ENCODE data around the gene MAPRE2. TPM values are rescaled to one million over a fixed set of nuclear protein-coding genes. Genes with fewer than 3 reads are reported as not detected.
A peak's percentile ranks its signal among the peaks of the same experiment; 100 is the strongest.

MAPRE2 gene
- total and polyA plus RNA-seq, 8 donors: 4.8 to 18.2 (median 10.6) TPM

DNA sequence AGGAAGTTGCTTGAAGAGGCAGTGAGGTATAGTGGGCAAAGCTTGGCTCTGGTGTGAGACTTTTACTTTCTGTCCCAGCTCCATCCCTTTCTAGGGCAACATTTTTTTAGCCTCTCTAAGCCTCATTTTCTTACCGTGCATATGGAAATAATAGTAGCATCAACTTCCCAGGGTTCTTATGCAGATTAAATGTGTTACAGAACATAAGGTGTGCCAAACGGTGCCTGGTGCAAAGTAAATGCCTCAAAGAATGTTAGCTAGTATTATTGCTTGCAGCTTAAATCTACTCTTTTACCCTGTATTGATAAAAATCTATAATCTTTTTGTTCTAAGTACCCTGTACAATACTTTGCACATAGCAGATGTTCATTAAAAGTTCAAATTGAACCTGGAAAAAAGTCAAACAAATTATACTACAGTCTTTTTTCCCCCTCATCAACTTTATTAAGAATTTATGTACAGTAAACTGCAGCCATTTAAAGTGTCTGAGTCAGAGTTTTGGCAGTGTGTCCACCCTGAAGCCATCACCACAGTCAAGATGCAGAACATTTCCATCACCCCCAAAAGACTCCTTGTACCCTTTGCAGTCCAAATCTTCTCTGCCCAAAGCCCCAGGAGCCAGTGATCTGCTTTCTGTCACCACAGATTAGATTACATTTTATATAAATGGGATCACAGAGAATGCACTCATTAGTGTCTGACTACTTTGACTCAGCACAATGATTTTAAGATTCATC lies 10.6 kb downstream of the MAPRE2 start:
- WGBS, 2 donors: 89 to 93% methylated on average over 2 of the region's 2 CpGs
- Histone ChIP-seq H3K4me1 (peaks cover 0 to 6% (median 5%) of the 10 kb centered on the region in 3 donors), H3K27ac (no peak overlapping the region), H3K27me3 (no peaks in the 10 kb centered on the region), H3K36me3 (no peaks in the 10 kb centered on the region), H3K4me3 (no peak overlapping the region), H3K9me3 (no peaks in the 10 kb centered on the region)
- TF ChIP-seq, protein P1, sequence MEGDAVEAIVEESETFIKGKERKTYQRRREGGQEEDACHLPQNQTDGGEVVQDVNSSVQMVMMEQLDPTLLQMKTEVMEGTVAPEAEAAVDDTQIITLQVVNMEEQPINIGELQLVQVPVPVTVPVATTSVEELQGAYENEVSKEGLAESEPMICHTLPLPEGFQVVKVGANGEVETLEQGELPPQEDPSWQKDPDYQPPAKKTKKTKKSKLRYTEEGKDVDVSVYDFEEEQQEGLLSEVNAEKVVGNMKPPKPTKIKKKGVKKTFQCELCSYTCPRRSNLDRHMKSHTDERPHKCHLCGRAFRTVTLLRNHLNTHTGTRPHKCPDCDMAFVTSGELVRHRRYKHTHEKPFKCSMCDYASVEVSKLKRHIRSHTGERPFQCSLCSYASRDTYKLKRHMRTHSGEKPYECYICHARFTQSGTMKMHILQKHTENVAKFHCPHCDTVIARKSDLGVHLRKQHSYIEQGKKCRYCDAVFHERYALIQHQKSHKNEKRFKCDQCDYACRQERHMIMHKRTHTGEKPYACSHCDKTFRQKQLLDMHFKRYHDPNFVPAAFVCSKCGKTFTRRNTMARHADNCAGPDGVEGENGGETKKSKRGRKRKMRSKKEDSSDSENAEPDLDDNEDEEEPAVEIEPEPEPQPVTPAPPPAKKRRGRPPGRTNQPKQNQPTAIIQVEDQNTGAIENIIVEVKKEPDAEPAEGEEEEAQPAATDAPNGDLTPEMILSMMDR (IDR thresholded peaks at IDR 0.05): no peak
- ATAC-seq (no peak), DNase-seq (no peak), FAIRE-seq (no peak)
- intact Hi-C loops (cut with DNase I): no loop called here

DNA sequence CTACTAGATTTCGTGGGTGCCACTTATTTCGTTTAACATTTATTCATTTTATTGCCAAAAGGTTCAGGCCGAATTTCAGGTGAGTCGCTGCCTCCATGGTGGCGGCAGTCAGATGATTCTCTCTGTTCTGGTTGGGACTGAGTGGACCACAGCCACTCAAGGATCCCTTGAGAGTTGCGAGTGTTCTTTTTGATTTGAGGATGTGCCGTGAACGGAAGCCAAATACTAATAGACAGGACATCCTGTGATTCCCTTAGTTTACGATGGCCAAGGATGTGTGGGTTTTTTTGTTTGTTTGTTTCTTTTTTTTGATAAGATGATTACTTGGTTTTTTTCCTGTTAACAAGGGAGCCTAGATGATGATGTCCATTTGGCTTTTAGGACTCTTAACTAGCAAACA lies 13.2 kb downstream of the MAPRE2 start:
- H3K4me3 ChIP-seq: peak overlapping the region in 1 of 4 donors; percentile 5
- TF ChIP-seq, protein P1 (IDR thresholded peaks at IDR 0.05): no peak
- 89 to 90% methylated on average over 9 of the region's 9 CpGs for WGBS, 2 donors
- no peak for DNase-seq
- intact Hi-C loops (cut with DNase I): no loop called here
- no peak for ATAC-seq
- H3K27ac ChIP-seq: no peak overlapping the region
- H3K27me3 ChIP-seq: no peaks in the 10 kb centered on the region
- no peaks in the 10 kb centered on the region for H3K36me3 ChIP-seq
- no peak for FAIRE-seq
- H3K9me3 ChIP-seq: no peaks in the 10 kb centered on the region
- H3K4me1 ChIP-seq: peaks cover 0 to 9% (median 6%) of the 10 kb centered on the region in 3 donors

DNA sequence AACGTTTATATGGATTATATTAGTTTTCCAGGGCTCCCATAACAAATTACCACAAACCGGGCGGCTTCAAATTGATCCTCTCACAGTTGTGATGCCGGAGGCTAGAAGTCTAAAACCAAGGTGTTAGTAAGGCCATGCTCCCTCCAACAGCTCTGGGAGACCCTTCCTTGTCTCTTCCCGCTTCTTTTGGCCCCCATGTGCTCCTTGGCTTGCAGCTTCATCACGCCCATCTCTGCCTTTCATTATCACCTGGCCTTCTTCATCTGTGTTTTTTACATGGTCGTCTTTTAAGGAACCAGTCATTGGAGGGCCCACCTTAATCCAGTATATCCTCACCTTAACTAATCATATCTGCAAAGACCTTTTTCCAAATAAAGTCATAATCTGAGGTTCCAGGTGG lies 13.9 kb downstream of the MAPRE2 start:
- ATAC-seq (no peak), DNase-seq (no peak), FAIRE-seq (no peak)
- 94% methylated on average over 7 of the region's 7 CpGs for WGBS, 2 donors
- Histone ChIP-seq H3K27me3 (no peaks in the 10 kb centered on the region), H3K27ac (no peak overlapping the region), H3K4me1 (peaks cover 4 to 15% (median 4%) of the 10 kb centered on the region in 3 donors), H3K4me3 (no peak overlapping the region), H3K9me3 (no peaks in the 10 kb centered on the region), H3K36me3 (no peaks in the 10 kb centered on the region)
- TF ChIP-seq, protein P1 (IDR thresholded peaks at IDR 0.05): no peak
- intact Hi-C loops (cut with DNase I): no loop called here

DNA sequence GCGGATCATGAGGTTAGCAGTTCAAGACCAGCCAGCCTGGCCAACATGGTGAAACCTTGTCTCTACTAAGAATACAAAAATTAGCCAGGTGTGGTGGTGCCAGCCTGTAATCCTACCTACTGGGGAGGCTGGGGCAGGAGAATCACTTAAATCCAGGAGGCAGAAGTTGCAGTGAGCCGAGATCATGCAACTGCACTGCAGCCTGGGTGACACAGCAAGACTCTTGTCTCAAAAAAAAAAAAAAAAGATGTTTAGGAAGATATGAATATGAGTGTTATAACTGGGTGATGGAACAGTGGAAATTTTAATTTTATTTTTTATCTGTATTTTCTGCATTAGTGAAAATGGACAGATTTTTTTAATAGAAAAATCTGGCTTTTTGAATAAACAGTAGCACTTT lies 14.5 kb downstream of the MAPRE2 start:
- H3K4me3 ChIP-seq: no peak overlapping the region
- ATAC-seq (no peak), FAIRE-seq (no peak), DNase-seq (no peak)
- TF ChIP-seq, protein P1 (IDR thresholded peaks at IDR 0.05): no peak
- H3K27ac ChIP-seq: no peak overlapping the region
- 95 to 98% methylated on average over 2 of the region's 2 CpGs for WGBS, 2 donors
- H3K27me3 ChIP-seq: no peaks in the 10 kb centered on the region
- intact Hi-C loops (cut with DNase I): no loop called here
- H3K4me1 ChIP-seq: peaks cover 8 to 11% (median 8%) of the 10 kb centered on the region in 3 donors
- no peaks in the 10 kb centered on the region for H3K9me3 ChIP-seq
- no peaks in the 10 kb centered on the region for H3K36me3 ChIP-seq

DNA sequence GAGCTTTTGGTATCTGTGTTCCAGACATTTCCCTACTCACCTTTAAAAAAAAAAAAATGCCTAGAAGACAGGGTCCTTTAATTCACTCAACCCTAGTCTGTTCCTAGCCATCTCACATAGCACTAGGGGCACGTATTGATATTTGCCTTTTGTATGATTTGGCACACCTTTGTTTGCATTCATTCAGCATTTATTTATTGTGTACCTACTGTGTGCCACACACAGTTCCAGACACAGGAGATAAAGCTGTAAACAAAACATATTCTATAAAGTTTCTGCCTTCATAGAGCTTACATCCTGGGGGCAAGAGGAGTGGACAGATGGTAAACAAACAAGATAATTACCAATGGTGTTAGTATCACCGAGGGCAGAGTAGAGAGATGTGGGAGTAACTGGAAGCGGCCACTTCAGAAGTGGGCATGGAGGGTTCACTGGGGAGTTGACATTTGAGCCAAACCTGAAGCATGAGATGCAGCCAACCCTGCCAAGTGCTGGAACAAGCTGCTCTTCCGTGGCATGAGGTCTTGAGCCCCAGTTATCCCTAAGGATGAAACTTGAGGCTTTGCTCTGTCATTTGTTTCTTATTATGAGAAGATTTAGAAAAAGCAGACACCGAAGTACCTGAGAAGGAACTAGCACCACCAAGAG lies 18.2 kb downstream of the MAPRE2 start:
- no peaks in the 10 kb centered on the region for H3K9me3 ChIP-seq
- no peak for ATAC-seq
- no peak for FAIRE-seq
- H3K36me3 ChIP-seq: no peaks in the 10 kb centered on the region
- H3K4me1 ChIP-seq: peaks cover 8 to 11% (median 8%) of the 10 kb centered on the region in 3 donors
- intact Hi-C loops (cut with DNase I): no loop called here
- no peak overlapping the region for H3K4me3 ChIP-seq
- no peak for DNase-seq
- no peak overlapping the region for H3K27ac ChIP-seq
- TF ChIP-seq, protein P1 (IDR thresholded peaks at IDR 0.05): no peak
- no peaks in the 10 kb centered on the region for H3K27me3 ChIP-seq
- WGBS, 2 donors: 75 to 81% methylated on average over 5 of the region's 5 CpGs
